AG08396 (cell line): ENCODE results near the gene RTTN.
"Not testable (repeated sequence)": the region's sequence is repeated elsewhere in the genome, so short reads cannot be mapped to it uniquely, and the experiment has no call there.

Experiments
- DNase-seq: peaks from one replicate; pipeline ENCODE4 v3.0.0; 2012; ENCODE audit warnings: low spot score, mixed read lengths

RTTN gene

DNA sequence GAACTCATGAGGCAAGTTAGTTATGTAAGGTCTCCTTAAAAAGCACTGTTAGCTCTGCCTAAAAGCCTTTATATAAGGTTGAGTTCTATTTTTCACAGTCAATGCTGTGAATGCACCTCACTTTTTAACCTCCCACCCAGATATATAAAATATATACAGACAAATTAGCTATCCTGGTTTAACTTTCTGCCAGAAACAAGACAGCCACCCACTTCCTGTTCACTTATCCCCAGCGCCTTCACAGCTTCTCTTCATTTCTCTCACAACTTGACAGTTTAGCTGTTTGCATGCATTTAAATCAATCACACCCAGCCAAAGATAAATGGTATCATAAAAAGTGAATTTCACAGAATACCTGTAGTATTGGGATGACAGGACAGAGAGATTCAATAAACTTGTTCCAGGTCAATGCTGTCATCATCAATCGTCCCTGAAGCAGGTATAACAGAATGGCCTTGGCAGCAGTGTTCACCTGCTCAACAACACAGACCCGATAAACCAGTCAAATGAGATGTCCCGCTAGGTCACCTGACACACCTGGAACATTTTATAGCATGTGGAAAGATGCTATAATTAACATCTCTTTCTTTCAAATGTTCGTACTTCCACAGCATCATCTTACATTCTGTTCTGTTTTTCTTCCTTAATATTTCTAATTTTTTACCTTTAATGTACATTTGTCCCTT is 55.7 kb downstream of the RTTN start:
- DNase-seq: no peak

DNA sequence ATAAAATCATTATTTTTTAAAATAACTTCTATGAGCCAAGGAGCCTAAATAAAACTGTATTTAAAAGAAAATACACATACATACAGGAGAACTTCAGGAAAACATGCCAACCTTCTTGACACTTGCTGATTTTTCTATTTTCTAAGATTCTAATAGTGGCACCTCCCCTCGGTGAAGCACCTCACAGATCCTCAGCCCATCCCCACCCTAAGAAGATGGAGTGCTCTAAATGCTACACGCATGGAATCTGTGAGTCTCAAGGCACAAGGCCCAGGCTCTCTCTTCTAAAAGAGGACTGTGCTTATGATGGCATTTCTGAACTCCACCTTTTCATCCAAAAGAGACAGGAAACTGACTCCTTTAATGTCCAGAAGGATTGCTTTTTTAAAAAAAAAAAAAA is 56.3 kb downstream of the RTTN start:
- no peak for DNase-seq

DNA sequence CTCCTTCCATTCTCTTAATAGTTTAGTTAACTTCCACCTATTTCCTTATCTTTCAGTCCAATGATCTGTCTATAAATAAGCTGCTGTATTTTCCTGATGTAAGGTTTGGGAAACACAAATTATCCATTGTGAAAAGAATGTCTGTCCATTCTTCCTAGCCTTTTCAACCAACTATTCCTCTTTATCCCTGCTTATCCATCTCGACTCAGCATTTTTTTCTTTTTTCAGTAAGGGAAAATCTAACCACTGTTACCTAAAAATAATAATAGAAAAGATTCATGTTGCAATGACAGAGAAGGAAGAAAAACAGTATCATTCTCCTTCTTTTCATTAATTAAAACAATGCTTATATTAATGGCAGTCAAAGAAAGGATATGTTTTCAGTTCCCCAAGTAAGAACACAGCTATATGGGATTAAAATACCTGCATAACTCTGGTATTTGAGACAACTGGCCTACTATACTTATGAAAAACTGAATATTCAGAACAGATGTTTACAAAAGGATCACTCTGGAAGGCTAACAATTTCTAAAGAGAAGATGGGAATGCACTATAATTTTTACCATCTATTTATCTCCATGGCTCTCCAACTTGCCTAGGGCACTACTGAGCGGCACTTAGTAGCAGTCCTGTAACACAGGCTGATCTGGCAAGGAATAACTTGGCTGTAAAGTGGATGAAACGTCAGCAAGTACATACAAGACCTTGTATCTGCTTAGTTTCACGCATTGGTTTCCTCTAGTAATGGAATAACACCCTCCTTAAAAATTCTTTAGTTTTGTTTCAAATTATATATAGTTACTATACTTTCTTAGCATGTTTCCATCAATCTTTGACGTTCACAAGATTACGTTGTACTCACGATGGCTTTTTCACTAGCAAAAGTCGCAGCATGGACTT is 57.2 kb downstream of the RTTN start:
- DNase-seq: no peak

DNA sequence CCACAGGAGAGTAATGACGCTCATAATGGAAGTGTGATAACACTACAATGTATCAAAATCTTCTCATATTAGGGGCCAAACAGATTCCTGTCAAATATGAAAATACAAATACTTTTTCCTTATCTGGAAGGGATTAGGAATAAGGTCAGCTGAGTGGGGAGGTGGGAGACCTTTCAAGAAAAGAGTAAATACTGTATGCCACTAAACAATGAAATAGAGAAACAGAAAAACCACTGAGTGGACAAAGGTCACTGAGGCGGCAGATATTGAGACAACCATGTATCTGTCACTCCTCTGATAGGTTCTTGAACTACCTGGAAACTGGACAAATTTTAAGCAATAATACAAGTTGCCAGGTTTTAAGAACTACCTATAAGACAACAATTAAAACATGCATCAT is 59.3 kb downstream of the RTTN start:
- DNase-seq: no peak

DNA sequence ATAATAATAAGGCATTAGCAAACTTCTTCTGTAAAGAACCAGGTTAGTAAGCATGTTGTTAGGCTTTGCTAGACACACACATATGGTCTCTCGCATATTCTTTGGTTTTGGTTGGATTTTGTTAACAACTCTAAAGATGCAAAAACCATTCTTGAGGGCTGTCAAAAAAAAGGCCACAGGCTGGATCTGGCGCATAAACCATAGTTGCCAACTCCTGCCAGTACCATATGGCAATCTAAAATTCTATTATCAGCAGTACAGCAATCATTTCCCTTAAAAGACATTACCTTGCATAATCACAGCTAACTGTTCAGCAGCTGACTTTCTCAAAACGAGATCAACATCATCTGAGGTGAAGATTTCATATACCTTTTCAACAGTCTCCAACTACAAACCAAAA is 63.5 kb downstream of the RTTN start:
- no peak for DNase-seq

DNA sequence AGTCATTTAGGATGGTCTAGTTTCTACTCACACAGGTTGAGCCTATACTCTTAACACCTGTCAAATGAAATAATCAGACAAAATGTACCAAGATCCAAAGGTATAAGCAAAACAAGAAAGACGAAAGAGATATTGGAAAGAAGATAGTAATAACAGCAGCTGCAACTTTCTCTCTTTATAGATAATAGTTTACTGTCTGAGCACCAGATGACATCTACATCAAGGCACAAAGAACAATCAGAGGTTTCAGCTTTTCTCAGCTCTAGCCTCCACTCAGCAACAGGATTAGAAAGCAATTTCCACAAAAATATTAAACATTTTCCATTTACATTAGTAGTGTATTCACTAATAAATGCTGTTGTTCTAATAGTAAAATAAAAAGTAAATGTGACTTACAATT is 66.3 kb downstream of the RTTN start:
- DNase-seq: no peak

DNA sequence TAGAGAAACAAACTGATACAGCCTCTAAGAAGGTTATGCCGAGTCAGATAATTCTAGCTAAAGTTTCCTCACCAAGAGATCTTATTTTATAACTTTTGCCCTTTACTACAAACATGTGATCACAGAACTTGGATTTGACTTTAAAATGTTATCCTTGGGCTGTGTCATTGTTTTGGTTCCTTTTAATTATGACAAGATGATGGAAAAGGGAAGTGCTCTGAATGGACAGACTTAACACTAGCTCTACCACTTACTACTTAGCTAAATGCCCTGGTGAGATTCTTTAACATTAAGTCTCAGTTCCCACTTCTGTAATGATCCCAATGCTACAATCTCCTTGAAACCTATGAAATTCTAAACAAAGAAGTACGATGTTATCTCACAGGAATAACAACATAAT is 69.9 kb downstream of the RTTN start:
- no peak for DNase-seq

DNA sequence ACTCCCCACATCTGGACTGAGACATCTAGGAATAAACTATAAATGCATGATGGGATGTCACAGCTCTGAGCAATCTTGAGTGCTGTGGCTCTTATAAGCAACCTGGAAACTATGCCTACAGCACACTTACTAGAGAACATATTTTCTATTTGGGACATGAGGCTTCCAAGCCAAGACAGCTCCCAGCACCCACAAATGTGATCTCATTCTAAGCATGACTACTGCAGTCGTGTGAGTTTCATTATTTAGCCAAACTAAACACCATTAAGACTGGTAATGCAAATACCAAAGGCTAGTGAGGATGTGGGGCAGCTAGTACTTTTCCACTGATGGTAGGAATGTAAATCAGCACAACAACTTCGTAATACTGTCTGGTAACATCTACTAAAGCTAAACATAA is 72.5 kb downstream of the RTTN start:
- DNase-seq: peak; percentile 77

DNA sequence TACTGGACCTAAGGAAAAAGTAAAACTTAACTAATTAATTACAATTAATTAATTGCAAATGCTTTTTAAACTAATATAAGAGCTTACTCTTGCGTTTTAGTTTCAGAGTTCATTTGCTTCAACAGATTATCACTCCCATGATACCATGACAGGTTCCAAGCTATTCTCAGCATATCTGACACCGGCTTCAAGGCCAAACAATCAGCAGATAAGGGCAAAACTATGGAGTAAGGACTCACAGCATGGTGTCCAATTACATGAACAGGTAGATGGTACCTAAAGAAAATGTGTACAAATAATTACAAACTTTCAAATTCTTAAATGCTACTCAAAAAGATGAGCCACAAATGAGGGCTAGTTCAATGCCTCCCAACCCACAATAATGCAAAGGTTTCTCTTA is 77.2 kb downstream of the RTTN start:
- DNase-seq: no peak

DNA sequence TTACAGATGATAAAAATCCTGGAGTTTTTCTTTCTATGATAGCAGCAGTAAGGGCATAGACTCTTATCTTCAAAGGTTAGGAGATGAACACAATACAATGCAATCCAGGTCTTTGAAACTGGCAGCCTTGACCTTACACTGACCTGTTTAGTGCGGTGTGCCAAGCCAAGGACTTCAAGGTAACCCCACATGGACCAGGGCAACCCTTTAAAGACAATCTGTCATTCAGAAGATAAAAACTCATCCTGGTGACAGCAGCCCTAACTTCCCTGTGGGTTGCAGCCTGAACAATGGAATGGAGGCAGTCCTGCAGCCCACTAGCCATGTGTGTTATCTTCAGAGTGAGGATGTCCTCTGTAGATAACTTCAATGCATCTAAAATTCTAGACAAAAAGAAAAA is 78.1 kb downstream of the RTTN start:
- DNase-seq: no peak

DNA sequence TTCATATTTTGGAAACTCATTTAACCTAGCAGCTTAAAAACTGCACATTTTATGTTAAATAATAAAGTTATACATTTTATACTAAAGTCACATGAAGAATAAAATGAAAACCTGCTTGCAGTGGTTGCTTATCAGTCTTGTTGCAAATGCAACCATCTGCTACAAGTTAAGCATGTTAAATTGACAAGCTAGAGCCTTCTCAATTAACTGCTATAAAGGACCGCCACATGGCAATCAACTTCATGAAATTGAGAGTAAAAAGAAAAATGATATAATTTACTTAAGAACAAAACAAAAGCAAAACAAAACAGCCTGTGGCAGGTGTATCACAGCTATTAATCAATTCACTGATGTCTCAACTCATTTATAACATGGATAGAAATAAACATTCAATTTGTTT is 78.7 kb downstream of the RTTN start:
- no peak for DNase-seq

DNA sequence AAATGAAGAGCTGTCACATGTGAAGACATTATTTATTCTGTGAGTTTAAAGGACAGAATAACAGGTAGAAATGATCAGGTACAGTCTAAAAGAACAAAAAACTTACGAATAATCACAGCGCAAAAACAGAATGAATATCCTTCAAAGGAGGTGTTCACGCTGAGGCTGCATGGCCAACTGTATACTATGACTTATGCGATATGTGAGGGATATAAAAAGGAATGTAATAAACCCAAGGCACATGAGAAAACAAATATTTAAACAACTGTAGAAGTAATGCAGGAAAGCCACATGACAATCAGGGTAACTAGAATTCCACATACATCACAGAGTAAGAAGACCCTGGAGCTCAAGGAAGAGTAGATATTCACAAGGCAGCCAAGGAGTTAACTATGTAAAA is 81.3 kb downstream of the RTTN start:
- no peak for DNase-seq

DNA sequence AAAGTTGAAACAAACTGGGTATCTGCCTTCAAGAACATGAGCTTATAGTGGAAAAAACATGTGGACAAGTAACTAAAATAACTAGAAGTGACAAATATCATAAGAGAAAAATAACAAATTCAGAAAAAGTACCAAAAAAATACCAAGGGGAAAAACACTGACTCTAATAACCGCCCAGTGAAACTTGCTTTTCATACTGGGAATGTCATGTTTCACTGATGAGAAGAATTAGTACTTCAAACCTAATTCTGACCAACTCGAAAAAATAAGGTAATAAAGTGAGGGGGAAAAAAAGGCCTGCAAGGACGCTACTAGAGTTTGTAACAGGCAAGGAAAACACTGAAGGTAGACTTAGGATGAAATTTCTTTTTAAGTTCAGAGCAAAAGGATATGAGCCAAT is 83.6 kb downstream of the RTTN start:
- no peak for DNase-seq

DNA sequence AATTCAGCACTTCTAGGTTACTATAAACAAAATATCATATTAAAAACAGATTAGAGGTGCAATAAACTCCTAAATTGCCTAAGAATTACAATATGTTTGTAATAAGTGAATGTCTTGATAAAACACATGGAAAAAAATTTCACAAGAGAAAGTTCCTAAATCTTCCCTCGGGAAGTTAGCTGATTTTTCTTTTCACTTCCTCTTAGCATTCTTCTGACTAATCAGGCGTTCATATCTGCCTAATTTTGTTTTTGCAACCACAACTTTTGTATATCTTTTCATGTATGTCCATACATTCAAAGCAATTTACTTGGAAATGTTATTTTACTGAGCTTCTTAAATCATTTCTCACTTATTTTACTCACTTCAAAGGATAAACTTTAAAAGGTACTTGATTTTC is 88.5 kb downstream of the RTTN start:
- DNase-seq: no peak

DNA sequence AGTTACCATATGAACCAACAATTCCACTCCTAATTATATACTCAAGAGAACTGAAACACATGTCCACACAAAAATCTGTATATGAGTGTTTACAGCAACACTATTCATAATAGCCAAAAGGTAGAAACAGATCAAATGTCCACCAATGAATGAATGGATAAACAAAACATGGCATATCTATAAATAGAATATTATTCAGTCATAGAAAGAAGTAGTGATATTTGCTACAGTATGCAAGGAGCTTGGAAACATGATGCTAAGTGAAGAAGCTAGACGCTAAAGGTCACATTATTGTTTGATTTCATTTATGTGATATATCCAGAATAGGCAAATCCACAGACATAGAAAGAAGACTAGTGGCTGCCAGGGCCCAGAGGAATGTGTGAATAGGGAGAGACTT is 92.0 kb downstream of the RTTN start:
- no peak for DNase-seq

DNA sequence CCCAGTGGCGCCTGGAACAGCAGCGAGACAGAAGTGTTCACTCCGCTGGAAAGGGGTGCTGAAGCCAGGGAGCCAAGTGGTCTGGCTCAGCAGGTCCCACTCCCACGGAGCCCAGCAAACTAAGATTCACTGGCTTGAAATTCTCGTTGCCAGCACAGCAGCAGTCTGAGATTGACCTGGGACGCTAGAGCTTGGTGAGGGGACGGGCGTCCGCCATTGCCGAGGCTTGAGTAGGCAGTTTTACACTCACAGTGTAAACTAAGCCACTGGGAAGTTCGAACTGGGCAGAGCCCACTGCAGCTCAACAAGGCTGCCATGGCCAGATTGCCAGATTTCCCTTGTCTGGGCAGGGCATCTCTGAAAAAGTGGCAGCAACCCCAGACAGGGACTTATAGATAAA is 94.8 kb downstream of the RTTN start:
- no peak for DNase-seq

DNA sequence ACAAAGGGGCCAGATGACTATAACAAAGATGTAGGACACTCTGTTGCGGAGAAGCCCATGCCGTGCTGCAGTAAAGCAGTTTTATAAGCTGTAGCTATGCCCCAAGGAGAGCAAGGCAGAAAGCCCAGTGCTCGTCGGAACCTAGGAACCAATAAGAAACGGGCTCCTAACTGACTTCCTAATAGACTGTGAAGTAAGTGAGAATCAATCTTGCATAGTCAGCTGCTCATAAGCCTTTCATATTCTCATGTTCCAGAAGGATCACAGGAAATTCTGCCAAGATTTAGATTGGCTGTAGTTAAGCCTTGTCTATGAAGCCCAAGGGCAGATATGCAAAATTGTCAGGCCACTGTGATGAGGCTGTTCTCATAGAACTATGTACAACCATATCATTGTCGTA is 98.4 kb downstream of the RTTN start:
- no peak for DNase-seq

DNA sequence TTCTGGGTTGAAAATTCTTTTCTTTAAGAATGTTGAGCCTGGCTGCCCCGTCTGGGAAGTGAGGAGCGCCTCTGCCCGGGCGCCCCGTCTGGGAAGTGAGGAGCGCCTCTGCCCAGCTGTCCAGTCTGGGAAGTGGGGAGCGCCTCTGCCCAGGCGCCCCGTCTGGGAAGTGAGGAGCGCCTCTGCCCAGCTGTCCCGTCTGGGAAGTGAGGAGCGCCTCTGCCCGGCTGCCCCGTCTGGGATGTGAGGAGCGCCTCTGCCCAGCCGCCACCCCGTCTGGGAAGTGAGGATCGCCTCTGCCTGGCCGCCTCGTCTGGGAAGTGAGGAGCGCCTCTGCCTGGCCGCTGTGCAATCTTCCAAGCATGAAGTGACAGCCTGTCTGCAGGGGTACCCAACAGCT is 102.6 kb downstream of the RTTN start:
- not testable (repeated sequence) for DNase-seq

DNA sequence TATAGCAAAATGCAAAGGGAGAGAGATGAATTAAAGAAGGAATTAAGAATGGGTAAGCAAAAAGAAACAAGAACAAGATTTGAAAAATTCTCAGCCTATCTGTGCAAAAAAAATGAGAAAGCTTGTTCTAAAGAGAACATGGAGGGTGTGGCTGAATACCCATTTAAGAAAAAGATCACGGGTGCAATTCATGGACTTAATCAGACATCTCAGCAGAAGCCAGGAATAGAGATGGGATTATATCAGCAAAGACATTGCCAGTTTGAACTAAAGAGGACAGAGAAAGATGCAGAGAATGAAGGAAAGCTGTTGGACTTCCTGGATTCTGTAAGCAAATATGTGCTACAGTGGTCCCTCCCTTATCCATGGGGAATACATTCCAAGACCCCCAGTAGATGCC is 115.6 kb downstream of the RTTN start:
- DNase-seq: no peak

DNA sequence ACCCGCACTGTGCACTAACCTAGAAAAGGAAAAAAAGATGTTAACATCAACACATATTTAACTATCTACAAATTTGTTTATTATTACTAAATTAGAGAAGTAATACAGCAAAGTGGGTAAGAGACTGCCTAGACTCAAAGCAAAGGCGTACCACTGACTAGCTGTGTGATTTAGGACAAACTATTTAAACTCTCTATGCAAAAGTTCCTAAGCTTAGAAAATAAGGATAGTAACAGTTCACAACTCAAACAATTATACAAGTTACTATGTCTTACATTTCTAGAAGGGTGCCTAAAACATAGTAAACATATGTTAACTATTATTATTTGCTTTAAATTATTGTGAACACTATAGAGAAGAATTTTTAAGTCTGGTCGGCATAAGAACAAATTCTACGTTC is 119.4 kb downstream of the RTTN start:
- DNase-seq: no peak

DNA sequence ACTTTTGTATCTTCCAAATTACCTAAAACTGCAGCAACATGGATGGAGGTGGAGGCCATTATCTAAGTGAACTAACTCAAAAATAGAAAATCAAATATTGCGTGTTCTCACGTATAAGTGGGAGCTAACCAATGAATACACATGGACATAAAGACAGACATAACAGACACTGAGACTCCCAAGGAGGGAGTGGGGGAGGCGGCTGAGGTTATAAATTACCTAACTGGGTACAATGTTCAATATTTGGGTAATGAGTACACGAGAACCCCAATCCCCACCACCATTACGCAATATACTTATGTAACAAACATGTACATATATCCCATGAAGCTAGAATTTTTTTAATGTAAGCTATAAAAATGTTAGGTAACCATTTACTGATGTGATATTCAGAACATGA is 119.8 kb downstream of the RTTN start:
- no peak for DNase-seq

DNA sequence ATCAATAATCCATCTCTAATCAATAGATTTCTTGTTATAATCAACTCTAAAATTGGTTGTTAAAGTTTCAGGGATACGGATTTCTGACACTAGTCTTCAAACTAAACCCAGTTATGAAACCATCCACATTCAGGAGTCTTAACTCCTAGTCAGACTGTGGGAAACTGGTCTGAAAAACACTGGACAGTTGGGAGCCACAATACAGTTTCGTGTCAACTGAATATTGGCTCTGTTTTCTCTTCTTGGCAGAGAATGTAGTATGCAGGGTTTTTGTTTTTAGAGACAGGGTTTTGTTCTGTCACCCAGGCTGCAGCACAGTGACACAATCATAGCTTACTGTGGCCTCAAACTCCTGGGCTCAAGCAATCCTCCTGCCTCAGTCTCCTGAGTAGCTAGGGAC is 123.1 kb downstream of the RTTN start:
- no peak for DNase-seq

DNA sequence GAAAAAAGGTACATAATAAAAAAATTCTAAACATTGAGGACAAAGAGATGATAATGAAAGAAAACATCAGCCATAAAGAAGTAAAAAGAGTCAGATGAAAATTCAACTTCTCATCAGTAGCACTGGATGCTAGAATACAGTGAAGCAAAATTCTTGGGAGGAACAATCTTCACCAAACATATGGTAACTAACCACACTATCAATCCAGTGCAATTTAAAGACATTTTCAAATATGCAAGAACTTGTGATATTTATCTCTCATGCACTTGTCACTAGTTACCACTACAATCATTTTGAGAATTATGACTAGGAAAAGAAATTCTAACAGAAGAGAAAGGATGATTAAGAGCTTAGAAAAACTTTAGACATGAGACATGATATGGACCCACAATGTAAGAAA is 127.4 kb downstream of the RTTN start:
- no peak for DNase-seq

DNA sequence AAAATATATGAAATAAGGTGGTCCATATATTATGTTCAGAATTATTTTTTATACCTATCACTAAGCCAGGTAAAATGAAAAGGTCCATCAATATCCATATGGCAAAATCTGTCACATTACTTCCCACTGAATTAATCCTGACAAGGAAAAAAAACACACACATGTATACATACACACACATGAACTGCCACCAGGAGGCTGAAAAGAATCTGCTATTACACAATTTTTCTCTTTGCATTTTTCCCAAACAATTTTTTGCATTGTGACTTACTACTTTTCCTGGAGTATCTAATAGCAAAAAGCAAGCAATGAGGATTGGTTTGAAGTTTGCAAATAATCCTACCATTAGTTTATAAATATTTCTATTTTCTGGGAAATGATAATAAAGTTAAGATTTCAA is 129.6 kb downstream of the RTTN start:
- no peak for DNase-seq
